Esophagus squamous epithelium (tissue), 4 donors: Measurements from ENCODE around the gene DIAPH3.

Source experiments
- CTCF ChIP-seq, 6 experiments: fragments of 450-650 bp in 4 of 6; fragments of 200-600 bp in 2 of 6; sonication (generic) in 2 of 6; IDR thresholded peaks; one replicate each; pipeline ENCODE4 v1.5.1; 2016 to 2019; ENCODE audit warnings: antibody characterized with exemption in 6 of 6, mild to moderate bottlenecking in 4 of 6, moderate library complexity in 4 of 6
- POLR2A ChIP-seq, 4 donors: fragments of 450-650 bp; IDR thresholded peaks; one replicate each; pipeline ENCODE4 v1.6.1; 2017; ENCODE audit warnings: antibody characterized with exemption in 4 of 4, mild to moderate bottlenecking in 4 of 4, moderate library complexity in 3 of 4

- TF ChIP-seq CTCF (IDR thresholded peaks at IDR 0.05) (no peak), POLR2A (IDR thresholded peaks at IDR 0.05) (no peak)
These were observed 203.0 kb downstream of the DIAPH3 start for GRCh38 chr13:59960683-59961082.
